Omental fat pad (tissue), 4 donors: ENCODE data around the gene BIRC6. TPM values are rescaled to one million over a fixed set of nuclear protein-coding genes. Genes with fewer than 3 reads are reported as not detected.

Experiments
- ATAC-seq: fragments of 150-250 bp; one replicate; pipeline ENCODE4 v1.9.1; 2016; ENCODE audit warnings: mild to moderate bottlenecking, moderate library complexity; ENCODE audit not compliant: low FRiP score
- DNase-seq: peaks from one replicate; pipeline ENCODE4 v3.0.0-alpha.2; 2019; ENCODE audit warnings: low spot score
- CTCF ChIP-seq, 3 donors: fragments of 450-650 bp; IDR thresholded peaks; one replicate each; pipeline ENCODE4 v1.5.1; 2016 to 2017; ENCODE audit warnings: antibody characterized with exemption in 3 of 3, mild to moderate bottlenecking in 3 of 3, moderate library complexity in 2 of 3
- total RNA-seq, 4 donors: library from RNA; depleted of rRNA; stranded (reverse); fragments of >200 nt; gene quantifications; one replicate each; pipeline ENCODE4 v1.1.0, GENCODE V29; 2016

BIRC6 gene
- total RNA-seq, 4 donors from 2014 or later: 118 to 226 (median 151) TPM

DNA sequence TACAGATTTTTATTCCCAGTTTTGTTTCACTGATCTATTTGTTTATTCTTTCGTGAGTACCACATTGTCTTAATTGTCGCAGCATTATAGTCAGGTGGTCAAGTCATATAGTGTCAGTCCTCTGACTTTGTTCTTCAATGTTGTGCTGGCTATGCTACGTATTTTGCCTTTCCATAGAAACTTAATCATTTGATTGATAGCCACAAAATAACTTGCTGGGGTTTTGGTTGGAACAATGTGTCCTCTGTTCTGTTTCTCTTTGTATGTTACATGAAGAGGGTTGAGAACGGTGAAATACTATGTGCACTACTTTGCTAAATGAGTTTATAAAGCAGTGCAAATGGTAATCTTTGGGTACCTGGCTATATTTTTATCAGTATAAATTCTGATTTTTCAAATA, 206.1 kb downstream of the BIRC6 start:
- no peak for TF ChIP-seq CTCF (IDR thresholded peaks at IDR 0.05)
- ATAC-seq (no peak), DNase-seq (no peak)

DNA sequence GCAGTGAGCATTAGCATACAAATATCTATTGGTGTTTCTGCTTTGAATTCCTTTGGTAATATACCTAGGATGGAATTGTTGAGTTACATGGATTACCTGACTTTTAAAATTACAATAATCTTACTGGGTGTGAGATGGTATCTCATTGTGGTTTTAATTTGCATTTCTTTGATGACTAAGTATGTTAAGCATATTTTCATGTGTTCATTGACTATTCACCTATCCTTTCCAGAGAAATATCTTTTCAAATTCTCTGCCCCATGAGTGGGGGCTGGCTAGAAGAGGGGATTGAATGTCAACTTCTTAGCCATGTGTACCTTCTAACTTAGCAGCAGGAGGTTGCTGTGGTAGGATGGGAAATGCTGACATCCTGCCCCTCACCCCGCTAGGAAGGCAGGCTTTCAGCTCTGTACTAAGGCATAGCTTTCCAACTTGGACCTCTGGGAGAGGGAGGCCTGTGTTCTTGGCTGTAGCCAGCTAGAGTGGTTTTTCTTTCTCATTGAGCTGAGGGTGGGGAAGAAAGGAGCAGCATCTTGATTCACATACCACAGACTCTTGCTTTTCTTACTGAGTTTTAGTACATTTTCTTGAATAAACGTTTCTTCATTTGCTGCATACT, 207.7 kb downstream of the BIRC6 start:
- DNase-seq: no peak
- ATAC-seq: no peak

GRCh38 chr2:32565902-32566301, 209.1 kb downstream of the BIRC6 start:
- ATAC-seq: no peak
- TF ChIP-seq CTCF (IDR thresholded peaks at IDR 0.05): no peak
- no peak for DNase-seq

More for the DNA sequence above, 207.7 kb downstream of the BIRC6 start:
- TF ChIP-seq CTCF (IDR thresholded peaks at IDR 0.05): no peak

- TF ChIP-seq CTCF (IDR thresholded peaks at IDR 0.05): no peak
- ATAC-seq (no peak), DNase-seq (no peak)
Measured at GRCh38 chr2:32572030-32572429, 215.2 kb downstream of the BIRC6 start.

DNA sequence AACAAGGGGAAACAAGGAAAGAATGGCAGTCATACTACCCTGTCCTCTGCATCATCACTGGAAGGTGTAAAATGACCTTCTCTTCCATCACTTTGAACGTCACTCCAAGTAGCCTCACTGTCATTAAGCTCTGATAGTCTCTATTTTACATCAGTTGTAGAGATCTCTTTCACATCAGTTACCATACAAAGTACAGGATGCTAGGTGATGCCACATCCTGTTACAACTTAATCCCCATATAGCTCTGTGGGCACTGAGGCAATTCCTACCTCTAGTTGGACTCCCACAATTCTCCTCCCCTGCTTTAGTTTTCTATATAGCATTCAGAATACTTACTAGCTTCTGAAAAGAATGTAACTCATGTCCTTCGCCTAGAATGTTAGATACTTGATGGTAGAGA, 215.9 kb downstream of the BIRC6 start:
- TF ChIP-seq CTCF (IDR thresholded peaks at IDR 0.05): no peak
- ATAC-seq: no peak

GRCh38 chr2:32591669-32592463, 235.0 kb downstream of the BIRC6 start:
- ATAC-seq: no peak
- no peak for DNase-seq
- TF ChIP-seq CTCF (IDR thresholded peaks at IDR 0.05): no peak

More for the DNA sequence above, 215.9 kb downstream of the BIRC6 start:
- no peak for DNase-seq

- no peak for TF ChIP-seq CTCF (IDR thresholded peaks at IDR 0.05)
- DNase-seq (no peak), ATAC-seq (no peak)
Measured at GRCh38 chr2:32594573-32594972, 237.8 kb downstream of the BIRC6 start.
